GM23338 (cell line): ENCODE measurements around the gene KRT25. TPM values are rescaled to one million over a fixed set of nuclear protein-coding genes. Genes with fewer than 3 reads are reported as not detected.

Source experiments
- ATAC-seq: fragments of 200-7000 bp; cut with Tn5 transposase; 3 replicates; pipeline ENCODE4 v1.9.1; 2020
- DNase-seq: peaks from one replicate; pipeline ENCODE4 v3.0.0-alpha.2; 2015; ENCODE audit warnings: low spot score
- H2AFZ ChIP-seq: fragments of 200-600 bp; sonication (generic); 2 replicates; pipeline ENCODE4 v1.8.0; 2016; ENCODE audit warnings: antibody characterized with exemption, mild to moderate bottlenecking, moderate library complexity
- H3F3A ChIP-seq: fragments of 200-600 bp; sonication (generic); replicated peaks from 2 replicates; pipeline ENCODE4 v1.8.0; 2017; ENCODE audit warnings: antibody characterized with exemption, mixed run types, low read depth
- H3K27ac ChIP-seq: fragments of 200-600 bp; sonication (generic); 2 replicates; pipeline ENCODE4 v1.6.1; 2016; ENCODE audit warnings: low read depth
- H3K27me3 ChIP-seq: fragments of 200-600 bp; sonication (generic); 2 replicates; pipeline ENCODE4 v1.8.0; 2016; ENCODE audit warnings: mild to moderate bottlenecking, mixed run types, moderate library complexity; ENCODE audit not compliant: insufficient read depth
- H3K36me3 ChIP-seq: fragments of 200-600 bp; sonication (generic); 2 replicates; pipeline ENCODE4 v1.8.0; 2016; ENCODE audit warnings: mild to moderate bottlenecking; ENCODE audit not compliant: insufficient read depth
- H3K4me1 ChIP-seq: fragments of 200-600 bp; sonication (generic); 2 replicates; pipeline ENCODE4 v1.8.0; 2016; ENCODE audit warnings: mild to moderate bottlenecking, moderate library complexity; ENCODE audit not compliant: insufficient read depth
- H3K4me2 ChIP-seq: fragments of 200-600 bp; sonication (generic); 2 replicates; pipeline ENCODE4 v1.7.1; 2017; ENCODE audit warnings: mixed run types
- H3K4me3 ChIP-seq: fragments of 200-600 bp; sonication (generic); 2 replicates; pipeline ENCODE4 v1.6.1; 2016; ENCODE audit warnings: mixed run types
- H3K79me2 ChIP-seq: fragments of 200-600 bp; sonication (generic); replicated peaks from 2 replicates; pipeline ENCODE4 v1.8.0; 2017; ENCODE audit warnings: mild to moderate bottlenecking; ENCODE audit not compliant: insufficient read depth
- H3K9me2 ChIP-seq: fragments of 200-600 bp; sonication (generic); 2 replicates; pipeline ENCODE4 v1.8.0; 2017; ENCODE audit not compliant: insufficient read depth
- H4K20me1 ChIP-seq: fragments of 200-600 bp; sonication (generic); replicated peaks from 2 replicates; pipeline ENCODE4 v1.8.0; 2017; ENCODE audit warnings: mild to moderate bottlenecking; ENCODE audit not compliant: insufficient read depth
- H3K27ac Mint-ChIP-seq: 2 replicates; pipeline ENCODE4 v1.8.0; 2020; ENCODE audit warnings: inconsistent platforms, mild to moderate bottlenecking, moderate library complexity, mixed read lengths
- H3K27me3 Mint-ChIP-seq: 3 replicates; pipeline ENCODE4 v1.8.0; 2022; ENCODE audit warnings: low read depth, mild to moderate bottlenecking, moderate library complexity, mixed read lengths, inconsistent platforms; ENCODE audit not compliant: insufficient read depth, poor library complexity
- H3K36me3 Mint-ChIP-seq: 3 replicates; pipeline ENCODE4 v1.8.0; 2021; ENCODE audit warnings: low read depth, mild to moderate bottlenecking, inconsistent platforms, moderate library complexity, mixed read lengths
- H3K4me1 Mint-ChIP-seq: 3 replicates; pipeline ENCODE4 v1.8.0; 2020; ENCODE audit warnings: mild to moderate bottlenecking, inconsistent platforms, mixed read lengths
- H3K4me3 Mint-ChIP-seq: 3 replicates; pipeline ENCODE4 v1.8.0; 2021; ENCODE audit warnings: moderate library complexity, mild to moderate bottlenecking, inconsistent platforms, mixed read lengths
- H3K9me3 Mint-ChIP-seq: 3 replicates; pipeline ENCODE4 v1.8.0; 2020; ENCODE audit warnings: moderate library complexity, mild to moderate bottlenecking, inconsistent platforms, mixed read lengths
- CREB1 ChIP-seq: fragments of 250-450 bp; sonication (Bioruptor Pico); IDR thresholded peaks from 2 replicates; pipeline ENCODE4 v1.5.0; 2020; ENCODE audit warnings: low read depth, mild to moderate bottlenecking, moderate library complexity
- CTCF ChIP-seq, 2 experiments: fragments of 200-600 bp in 1 of 2; sonication (generic) in 1 of 2; conservative IDR thresholded peaks; 2 replicates each; pipeline versions ENCODE4 v1.5.1 to v1.6.1; 2016 to 2017; ENCODE audit warnings: antibody characterized with exemption in 2 of 2, low read depth in 2 of 2, mild to moderate bottlenecking in 2 of 2, moderate library complexity in 1 of 2
- JUNB ChIP-seq: IDR thresholded peaks from one replicate; pipeline ENCODE4 v1.6.1; 2016; ENCODE audit warnings: antibody characterized with exemption; ENCODE audit not compliant: unreplicated experiment
- REST ChIP-seq: IDR thresholded peaks from one replicate; pipeline ENCODE4 v1.6.1; 2018; ENCODE audit warnings: antibody characterized with exemption; ENCODE audit not compliant: unreplicated experiment
- STAT1 ChIP-seq: IDR thresholded peaks from one replicate; pipeline ENCODE4 v1.6.1; 2016; ENCODE audit warnings: antibody characterized with exemption; ENCODE audit not compliant: unreplicated experiment
- ZNF114 ChIP-seq: fragments of 250-450 bp; sonication (Bioruptor Pico); IDR thresholded peaks from 2 replicates; pipeline ENCODE4 v1.5.0; 2020; ENCODE audit warnings: mild to moderate bottlenecking, moderate library complexity
- ZNF331 ChIP-seq: fragments of 250-450 bp; sonication (Bioruptor Pico); IDR thresholded peaks from 2 replicates; pipeline ENCODE4 v1.5.0; 2020; ENCODE audit warnings: low read depth, mild to moderate bottlenecking, moderate library complexity
- ZNF462 ChIP-seq: fragments of 250-450 bp; sonication (Bioruptor Pico); IDR thresholded peaks from 2 replicates; pipeline ENCODE4 v1.5.0; 2020; ENCODE audit warnings: mild to moderate bottlenecking, moderate library complexity
- polyA plus RNA-seq: library from polyadenylated mRNA; unstranded; fragments of >200 nt; fragmentation: Nextera tagmentation; extraction: Ambion mirVana; gene quantifications from 2 replicates; pipeline ENCODE4 v1.2.1, GENCODE V29; 2016
- total RNA-seq: library from RNA; depleted of rRNA; stranded (reverse); fragments of >200 nt; shearing (Covaris generic); gene quantifications from 2 replicates; pipeline ENCODE4 v1.2.3, GENCODE V29; 2014

KRT25 gene
- total and polyA plus RNA-seq, 2 experiments from 2014 or later = not detected

GRCh38 chr17:40726919-40727318 is 28.2 kb downstream of the KRT25 start:
- DNase-seq = peak; percentile 47
- ATAC-seq = peak; percentile 73
- no peaks in the 10 kb centered on the region for H3K36me3 ChIP-seq
- H3K9me2 ChIP-seq = peaks cover 4% of the 10 kb centered on the region; the same call in 1 of the 2 replicates
- no peaks in the 10 kb centered on the region for H3K36me3 Mint-ChIP-seq
- H3K4me3 Mint-ChIP-seq = no peak overlapping the region
- H4K20me1 ChIP-seq = no peaks in the 10 kb centered on the region
- TF ChIP-seq ZNF462 (CRISPR knock-in tag) (no peak), ZNF331 (CRISPR knock-in tag) (no peak), STAT1 (no peak), ZNF114 (CRISPR knock-in tag) (no peak), JUNB (no peak), CTCF (conservative IDR thresholded peaks at IDR 0.05; ENCODE audit: low read depth in 2 of 2) (peak; percentile 37 to 47; a peak in 3 of 4 replicates), CREB1 (CRISPR knock-in tag) (no peak), REST (no peak)
- no peak overlapping the region for H2AFZ ChIP-seq
- H3K4me2 ChIP-seq = no peak overlapping the region
- no peak overlapping the region for H3K27ac ChIP-seq
- H3K9me3 Mint-ChIP-seq = no peaks in the 10 kb centered on the region
- no peaks in the 10 kb centered on the region for H3K27me3 ChIP-seq
- H3K27me3 Mint-ChIP-seq = peaks cover 2% of the 10 kb centered on the region
- no peak overlapping the region for H3K4me3 ChIP-seq
- no peaks in the 10 kb centered on the region for H3F3A ChIP-seq
- no peaks in the 10 kb centered on the region for H3K79me2 ChIP-seq
- H3K4me1 ChIP-seq = no peaks in the 10 kb centered on the region
- H3K27ac Mint-ChIP-seq = no peak overlapping the region
- no peaks in the 10 kb centered on the region for H3K4me1 Mint-ChIP-seq
